ENCODE results near the gene LTB4R.

DNA sequence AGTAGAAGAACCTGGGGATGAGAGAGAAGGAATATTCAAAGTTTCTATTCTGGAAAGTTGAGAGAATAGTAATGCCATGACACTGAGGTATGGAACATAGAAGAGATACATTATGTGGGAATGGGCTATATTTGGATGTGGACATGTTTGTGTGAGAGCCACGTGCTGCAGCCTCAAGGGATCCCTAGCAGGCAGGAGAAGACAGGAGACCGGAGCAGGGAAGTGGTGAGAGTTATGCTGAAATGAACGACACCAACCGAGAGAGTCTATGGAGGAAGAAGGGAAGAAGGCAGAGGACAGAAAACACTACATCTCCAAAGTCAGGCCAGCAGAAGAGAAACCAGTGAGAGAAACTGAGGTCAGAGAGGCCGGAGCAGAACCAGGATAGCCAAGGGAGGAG lies 38.4 kb downstream of the LTB4R start:
- TF ChIP-seq, protein P1, sequence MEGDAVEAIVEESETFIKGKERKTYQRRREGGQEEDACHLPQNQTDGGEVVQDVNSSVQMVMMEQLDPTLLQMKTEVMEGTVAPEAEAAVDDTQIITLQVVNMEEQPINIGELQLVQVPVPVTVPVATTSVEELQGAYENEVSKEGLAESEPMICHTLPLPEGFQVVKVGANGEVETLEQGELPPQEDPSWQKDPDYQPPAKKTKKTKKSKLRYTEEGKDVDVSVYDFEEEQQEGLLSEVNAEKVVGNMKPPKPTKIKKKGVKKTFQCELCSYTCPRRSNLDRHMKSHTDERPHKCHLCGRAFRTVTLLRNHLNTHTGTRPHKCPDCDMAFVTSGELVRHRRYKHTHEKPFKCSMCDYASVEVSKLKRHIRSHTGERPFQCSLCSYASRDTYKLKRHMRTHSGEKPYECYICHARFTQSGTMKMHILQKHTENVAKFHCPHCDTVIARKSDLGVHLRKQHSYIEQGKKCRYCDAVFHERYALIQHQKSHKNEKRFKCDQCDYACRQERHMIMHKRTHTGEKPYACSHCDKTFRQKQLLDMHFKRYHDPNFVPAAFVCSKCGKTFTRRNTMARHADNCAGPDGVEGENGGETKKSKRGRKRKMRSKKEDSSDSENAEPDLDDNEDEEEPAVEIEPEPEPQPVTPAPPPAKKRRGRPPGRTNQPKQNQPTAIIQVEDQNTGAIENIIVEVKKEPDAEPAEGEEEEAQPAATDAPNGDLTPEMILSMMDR (IDR thresholded peaks at IDR 0.05; ENCODE audit: poor library complexity, severe bottlenecking) = no peak
- TF ChIP-seq RAD21 (conservative IDR thresholded peaks at IDR 0.05) (no peak), TAF1 (IDR thresholded peaks at IDR 0.05; ENCODE audit: low read depth) (no peak), POLR2AphosphoS5 (IDR thresholded peaks at IDR 0.05) (no peak)
